SK-N-SH (cell line): ENCODE measurements around the gene CHFR. TPM values are rescaled to one million over a fixed set of nuclear protein-coding genes. Genes with fewer than 3 reads are reported as not detected.

Experiments used
- CTCF ChIA-PET: fragments of 300-600, 350-600 bp; formaldehyde crosslinking; extraction: SDS; loops from one replicate; lab custom pipeline; 2021; lab: Yijun Ruan, JAX
- POLR2A ChIA-PET: fragments of 350-600 bp; sonication (Branson Sonifier 250); formaldehyde crosslinking; extraction: SDS; loops from one replicate; lab custom pipeline; 2020; ENCODE audit warnings: antibody characterized with exemption, inconsistent platforms; lab: Yijun Ruan, JAX
- DNase-seq: peaks from one replicate; pipeline ENCODE4 v3.0.0; 2012
- H2AFZ ChIP-seq: fragments of 200-600 bp; sonication (generic); 2 replicates; pipeline ENCODE4 v1.8.1; 2016; ENCODE audit warnings: antibody characterized with exemption, mild to moderate bottlenecking, low read depth
- H3F3A ChIP-seq: fragments of 200-600 bp; sonication (generic); replicated peaks from 2 replicates; pipeline ENCODE3; 2016; ENCODE audit warnings: antibody characterized with exemption, mild to moderate bottlenecking; ENCODE audit not compliant: insufficient read depth
- H3K27ac ChIP-seq, 2 experiments: fragments of 200-500 bp in 1 of 2; fragments of 200-600 bp in 1 of 2; sonication (Bioruptor generic) in 1 of 2; sonication (generic), shearing (Covaris generic) in 1 of 2; 2 replicates each; pipeline versions ENCODE4 v1.5.1 to v1.6.1; 2014 to 2016; ENCODE audit warnings: low read depth in 2 of 2, inconsistent platforms in 1 of 2, low read length in 1 of 2, mild to moderate bottlenecking in 1 of 2, mixed read lengths in 1 of 2
- H3K27me3 ChIP-seq: fragments of 200-600 bp; sonication (generic), shearing (Covaris generic); 2 replicates; pipeline ENCODE4 v1.6.1; 2016; ENCODE audit warnings: mixed run types; ENCODE audit not compliant: insufficient read depth
- H3K36me3 ChIP-seq, 2 experiments: fragments of 200-500 bp in 1 of 2; fragments of 200-600 bp in 1 of 2; sonication (Bioruptor generic) in 1 of 2; sonication (generic) in 1 of 2; replicated peaks in 1 of 2; 2 replicates each; pipeline versions ENCODE3 to v1.5.1; 2014 to 2016; ENCODE audit warnings: low read length in 1 of 2, mild to moderate bottlenecking in 1 of 2; ENCODE audit not compliant: insufficient read depth in 2 of 2, control insufficient read depth in 1 of 2
- H3K4me1 ChIP-seq, 2 experiments: fragments of 200-500 bp in 1 of 2; fragments of 200-600 bp in 1 of 2; sonication (Bioruptor generic) in 1 of 2; sonication (generic), shearing (Covaris generic) in 1 of 2; 2 replicates each; pipeline versions ENCODE4 v1.5.1 to v1.6.1; 2014 to 2016; ENCODE audit warnings: low read depth in 1 of 2, low read length in 1 of 2, mixed run types in 1 of 2; ENCODE audit not compliant: insufficient read depth in 2 of 2, control insufficient read depth in 1 of 2
- H3K4me2 ChIP-seq: fragments of 200-600 bp; sonication (generic), shearing (Covaris generic); 2 replicates; pipeline ENCODE4 v1.6.1; 2017; ENCODE audit warnings: mixed run types
- H3K4me3 ChIP-seq, 2 experiments: fragments of 200-500 bp in 1 of 2; fragments of 200-600 bp in 1 of 2; sonication (Bioruptor generic) in 1 of 2; sonication (generic), shearing (Covaris generic) in 1 of 2; 2 replicates each; pipeline versions ENCODE4 v1.5.1 to v1.8.1; 2014 to 2016; ENCODE audit warnings: low read depth in 2 of 2, inconsistent platforms in 1 of 2, low read length in 1 of 2, mild to moderate bottlenecking in 1 of 2, mixed read lengths in 1 of 2, moderate library complexity in 1 of 2
- H3K79me2 ChIP-seq: fragments of 200-600 bp; sonication (generic); 2 replicates; pipeline ENCODE4 v1.8.1; 2017; ENCODE audit warnings: mild to moderate bottlenecking; ENCODE audit not compliant: insufficient read depth
- H3K9ac ChIP-seq: fragments of 200-600 bp; sonication (generic); 2 replicates; pipeline ENCODE4 v1.6.1; 2017; ENCODE audit warnings: mixed run types
- H3K9me2 ChIP-seq: fragments of 200-600 bp; sonication (generic); 2 replicates; pipeline ENCODE4 v1.6.1; 2017; ENCODE audit warnings: mixed run types
- H3K9me3 ChIP-seq: fragments of 200-600 bp; sonication (generic); 2 replicates; pipeline ENCODE4 v1.6.1; 2017; ENCODE audit warnings: mixed run types, mild to moderate bottlenecking, moderate library complexity
- H4K20me1 ChIP-seq: fragments of 200-600 bp; sonication (generic); 2 replicates; pipeline ENCODE4 v1.6.1; 2017; ENCODE audit warnings: mild to moderate bottlenecking, mixed run types; ENCODE audit not compliant: insufficient read depth
- EP300 ChIP-seq, 2 experiments: IDR thresholded peaks; 2 replicates each; pipeline versions ENCODE4 v1.4.0 to v1.6.1; 2012; ENCODE audit warnings: borderline replicate concordance in 1 of 2, low read depth in 1 of 2, low read length in 1 of 2
- FOSL2 ChIP-seq: IDR thresholded peaks from 2 replicates; pipeline ENCODE4 v1.4.0; 2012; ENCODE audit warnings: low read depth, mild to moderate bottlenecking, moderate library complexity, borderline replicate concordance
- FOXJ3 ChIP-seq: sonication (generic); formaldehyde crosslinking; IDR thresholded peaks from 2 replicates; pipeline ENCODE4 v1.5.1; 2020; ENCODE audit warnings: mild to moderate bottlenecking, missing genetic modification reagents
- GABPA ChIP-seq: IDR thresholded peaks from 2 replicates; pipeline ENCODE4 v1.4.0; 2012; ENCODE audit warnings: low read depth, mild to moderate bottlenecking
- RAD21 ChIP-seq: IDR thresholded peaks from 2 replicates; pipeline ENCODE4 v1.6.1; 2012; ENCODE audit warnings: mild to moderate bottlenecking, low read length
- RCOR1 ChIP-seq: fragments of 150-350 bp; IDR thresholded peaks from 2 replicates; pipeline ENCODE4 v1.6.1; 2017; ENCODE audit warnings: antibody characterized with exemption, low read length
- SIN3A ChIP-seq: IDR thresholded peaks from 2 replicates; pipeline ENCODE4 v1.6.1; 2012; ENCODE audit warnings: low read depth, mild to moderate bottlenecking, low read length, moderate library complexity, borderline replicate concordance
- SMC3 ChIP-seq: IDR thresholded peaks from 2 replicates; pipeline ENCODE4 v1.6.1; 2012; ENCODE audit warnings: low read depth, low read length, improper control_type of control experiment
- TCF12 ChIP-seq: IDR thresholded peaks from 2 replicates; pipeline ENCODE4 v1.4.0; 2012
- WGBS: methylation state at CpG from one replicate; pipeline ENCODE4 v1.1.6; 2017; ENCODE audit warnings: low lambda C conversion rate; 5-methylcytosine and 5-hydroxymethylcytosine counted together
- polyA plus RNA-seq, 3 experiments: library from polyadenylated mRNA; depleted of rRNA; stranded (reverse); fragments of >200 nt; gene quantifications; 2 replicates each; pipeline ENCODE4 v1.2.3, GENCODE V29; 2012
- TF ChIP-seq, protein P1 (sequence below): IDR thresholded peaks from 2 replicates; pipeline ENCODE4 v1.4.0; 2012; ENCODE audit warnings: low read depth, borderline replicate concordance
- TF ChIP-seq, protein P2 (sequence below): IDR thresholded peaks from 2 replicates; pipeline ENCODE4; 2012
- TF ChIP-seq, protein P3 (sequence below): IDR thresholded peaks from 2 replicates; pipeline ENCODE4 v1.6.1; 2012; ENCODE audit warnings: mild to moderate bottlenecking, low read depth, low read length, moderate library complexity
- TF ChIP-seq, protein P4 (sequence below): fragments of 150-350 bp; IDR thresholded peaks from 2 replicates; pipeline ENCODE4 v1.6.1; 2017; ENCODE audit warnings: antibody characterized with exemption, low read length, low read depth, borderline replicate concordance
- TF ChIP-seq, protein P5 (sequence below): fragments of 200-600 bp; sonication (generic); IDR thresholded peaks from 2 replicates; pipeline ENCODE4 v1.6.1; 2017; ENCODE audit warnings: antibody characterized with exemption, mild to moderate bottlenecking, moderate library complexity

CHFR gene
- polyA plus RNA-seq, 1 of the 3 experiments (the other 2 are of a cell fraction): 31.6 TPM

DNA sequence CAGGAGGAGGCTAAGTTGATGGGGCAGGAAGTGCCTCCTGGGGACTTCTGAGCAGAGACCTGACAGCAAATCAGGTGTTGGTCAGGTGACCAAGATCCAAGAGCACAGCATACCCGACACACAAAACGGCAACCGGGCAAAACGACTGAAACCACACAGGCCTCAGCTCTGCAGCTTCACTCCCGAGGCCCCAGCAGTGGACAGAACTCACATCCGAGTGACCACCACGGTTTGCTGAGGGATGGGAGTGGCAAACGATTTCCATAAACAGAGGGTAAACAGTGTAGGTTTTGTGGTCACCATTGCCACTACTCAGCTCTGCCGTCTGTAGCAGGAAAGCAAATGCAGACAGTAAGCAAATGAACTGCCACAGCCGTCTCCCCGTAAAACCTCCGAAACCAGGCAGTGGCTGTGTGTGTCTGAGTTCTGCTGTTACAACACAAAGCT, 14.4 kb downstream of the CHFR start:
- Histone ChIP-seq H3K4me1 (no peaks in the 10 kb centered on the region), H3K27ac (no peak overlapping the region), H3K9ac (no peak overlapping the region), H3K4me2 (no peak overlapping the region), H3K9me3 (no peaks in the 10 kb centered on the region), H3F3A (peaks cover 3% of the 10 kb centered on the region), H3K27me3 (no peaks in the 10 kb centered on the region), H4K20me1 (no peaks in the 10 kb centered on the region), H3K4me3 (no peak overlapping the region), H3K9me2 (no peaks in the 10 kb centered on the region), H3K36me3 (peaks cover 55 to 61% of the 10 kb centered on the region in 2 experiments), H3K79me2 (peaks cover 31% of the 10 kb centered on the region), H2AFZ (no peak overlapping the region)
- ChIA-PET CTCF (no interaction called here), POLR2A (no interaction called here)
- no peak for DNase-seq
- WGBS: 94% methylated on average over 12 of the region's 12 CpGs
- TF ChIP-seq EP300 (IDR thresholded peaks at IDR 0.05; ENCODE audit: borderline replicate concordance in 1 of 2, low read depth in 1 of 2, low read length in 1 of 2) (no peak), GABPA (no peak), RCOR1 (no peak), TCF12 (no peak), FOXJ3 (CRISPR knock-in tag) (no peak), FOSL2 (no peak), SMC3 (no peak), RAD21 (no peak), SIN3A (no peak)
- TF ChIP-seq, protein P1, sequence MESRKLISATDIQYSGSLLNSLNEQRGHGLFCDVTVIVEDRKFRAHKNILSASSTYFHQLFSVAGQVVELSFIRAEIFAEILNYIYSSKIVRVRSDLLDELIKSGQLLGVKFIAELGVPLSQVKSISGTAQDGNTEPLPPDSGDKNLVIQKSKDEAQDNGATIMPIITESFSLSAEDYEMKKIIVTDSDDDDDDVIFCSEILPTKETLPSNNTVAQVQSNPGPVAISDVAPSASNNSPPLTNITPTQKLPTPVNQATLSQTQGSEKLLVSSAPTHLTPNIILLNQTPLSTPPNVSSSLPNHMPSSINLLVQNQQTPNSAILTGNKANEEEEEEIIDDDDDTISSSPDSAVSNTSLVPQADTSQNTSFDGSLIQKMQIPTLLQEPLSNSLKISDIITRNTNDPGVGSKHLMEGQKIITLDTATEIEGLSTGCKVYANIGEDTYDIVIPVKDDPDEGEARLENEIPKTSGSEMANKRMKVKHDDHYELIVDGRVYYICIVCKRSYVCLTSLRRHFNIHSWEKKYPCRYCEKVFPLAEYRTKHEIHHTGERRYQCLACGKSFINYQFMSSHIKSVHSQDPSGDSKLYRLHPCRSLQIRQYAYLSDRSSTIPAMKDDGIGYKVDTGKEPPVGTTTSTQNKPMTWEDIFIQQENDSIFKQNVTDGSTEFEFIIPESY: no peak
- TF ChIP-seq, protein P2, sequence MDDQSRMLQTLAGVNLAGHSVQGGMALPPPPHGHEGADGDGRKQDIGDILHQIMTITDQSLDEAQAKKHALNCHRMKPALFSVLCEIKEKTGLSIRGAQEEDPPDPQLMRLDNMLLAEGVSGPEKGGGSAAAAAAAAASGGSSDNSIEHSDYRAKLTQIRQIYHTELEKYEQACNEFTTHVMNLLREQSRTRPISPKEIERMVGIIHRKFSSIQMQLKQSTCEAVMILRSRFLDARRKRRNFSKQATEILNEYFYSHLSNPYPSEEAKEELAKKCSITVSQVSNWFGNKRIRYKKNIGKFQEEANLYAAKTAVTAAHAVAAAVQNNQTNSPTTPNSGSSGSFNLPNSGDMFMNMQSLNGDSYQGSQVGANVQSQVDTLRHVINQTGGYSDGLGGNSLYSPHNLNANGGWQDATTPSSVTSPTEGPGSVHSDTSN: no peak
- TF ChIP-seq, protein P3, sequence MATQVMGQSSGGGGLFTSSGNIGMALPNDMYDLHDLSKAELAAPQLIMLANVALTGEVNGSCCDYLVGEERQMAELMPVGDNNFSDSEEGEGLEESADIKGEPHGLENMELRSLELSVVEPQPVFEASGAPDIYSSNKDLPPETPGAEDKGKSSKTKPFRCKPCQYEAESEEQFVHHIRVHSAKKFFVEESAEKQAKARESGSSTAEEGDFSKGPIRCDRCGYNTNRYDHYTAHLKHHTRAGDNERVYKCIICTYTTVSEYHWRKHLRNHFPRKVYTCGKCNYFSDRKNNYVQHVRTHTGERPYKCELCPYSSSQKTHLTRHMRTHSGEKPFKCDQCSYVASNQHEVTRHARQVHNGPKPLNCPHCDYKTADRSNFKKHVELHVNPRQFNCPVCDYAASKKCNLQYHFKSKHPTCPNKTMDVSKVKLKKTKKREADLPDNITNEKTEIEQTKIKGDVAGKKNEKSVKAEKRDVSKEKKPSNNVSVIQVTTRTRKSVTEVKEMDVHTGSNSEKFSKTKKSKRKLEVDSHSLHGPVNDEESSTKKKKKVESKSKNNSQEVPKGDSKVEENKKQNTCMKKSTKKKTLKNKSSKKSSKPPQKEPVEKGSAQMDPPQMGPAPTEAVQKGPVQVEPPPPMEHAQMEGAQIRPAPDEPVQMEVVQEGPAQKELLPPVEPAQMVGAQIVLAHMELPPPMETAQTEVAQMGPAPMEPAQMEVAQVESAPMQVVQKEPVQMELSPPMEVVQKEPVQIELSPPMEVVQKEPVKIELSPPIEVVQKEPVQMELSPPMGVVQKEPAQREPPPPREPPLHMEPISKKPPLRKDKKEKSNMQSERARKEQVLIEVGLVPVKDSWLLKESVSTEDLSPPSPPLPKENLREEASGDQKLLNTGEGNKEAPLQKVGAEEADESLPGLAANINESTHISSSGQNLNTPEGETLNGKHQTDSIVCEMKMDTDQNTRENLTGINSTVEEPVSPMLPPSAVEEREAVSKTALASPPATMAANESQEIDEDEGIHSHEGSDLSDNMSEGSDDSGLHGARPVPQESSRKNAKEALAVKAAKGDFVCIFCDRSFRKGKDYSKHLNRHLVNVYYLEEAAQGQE: no peak
- TF ChIP-seq, protein P4, sequence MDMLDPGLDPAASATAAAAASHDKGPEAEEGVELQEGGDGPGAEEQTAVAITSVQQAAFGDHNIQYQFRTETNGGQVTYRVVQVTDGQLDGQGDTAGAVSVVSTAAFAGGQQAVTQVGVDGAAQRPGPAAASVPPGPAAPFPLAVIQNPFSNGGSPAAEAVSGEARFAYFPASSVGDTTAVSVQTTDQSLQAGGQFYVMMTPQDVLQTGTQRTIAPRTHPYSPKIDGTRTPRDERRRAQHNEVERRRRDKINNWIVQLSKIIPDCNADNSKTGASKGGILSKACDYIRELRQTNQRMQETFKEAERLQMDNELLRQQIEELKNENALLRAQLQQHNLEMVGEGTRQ: no peak
- TF ChIP-seq, protein P5, sequence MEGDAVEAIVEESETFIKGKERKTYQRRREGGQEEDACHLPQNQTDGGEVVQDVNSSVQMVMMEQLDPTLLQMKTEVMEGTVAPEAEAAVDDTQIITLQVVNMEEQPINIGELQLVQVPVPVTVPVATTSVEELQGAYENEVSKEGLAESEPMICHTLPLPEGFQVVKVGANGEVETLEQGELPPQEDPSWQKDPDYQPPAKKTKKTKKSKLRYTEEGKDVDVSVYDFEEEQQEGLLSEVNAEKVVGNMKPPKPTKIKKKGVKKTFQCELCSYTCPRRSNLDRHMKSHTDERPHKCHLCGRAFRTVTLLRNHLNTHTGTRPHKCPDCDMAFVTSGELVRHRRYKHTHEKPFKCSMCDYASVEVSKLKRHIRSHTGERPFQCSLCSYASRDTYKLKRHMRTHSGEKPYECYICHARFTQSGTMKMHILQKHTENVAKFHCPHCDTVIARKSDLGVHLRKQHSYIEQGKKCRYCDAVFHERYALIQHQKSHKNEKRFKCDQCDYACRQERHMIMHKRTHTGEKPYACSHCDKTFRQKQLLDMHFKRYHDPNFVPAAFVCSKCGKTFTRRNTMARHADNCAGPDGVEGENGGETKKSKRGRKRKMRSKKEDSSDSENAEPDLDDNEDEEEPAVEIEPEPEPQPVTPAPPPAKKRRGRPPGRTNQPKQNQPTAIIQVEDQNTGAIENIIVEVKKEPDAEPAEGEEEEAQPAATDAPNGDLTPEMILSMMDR: no peak
